ENCODE results near the gene PSG5. TPM values are rescaled to one million over a fixed set of nuclear protein-coding genes. Genes with fewer than 3 reads are reported as not detected.
"Not testable (repeated sequence)": the region's sequence is repeated elsewhere in the genome, so short reads cannot be mapped to it uniquely, and the experiment has no call there.

The PSG5 gene
- total and polyA plus RNA-seq, 10 of the 15 experiments (the other 5 are each of a cell fraction or from before 2014, with no cell fraction given), result 0.27 TPM; not detected in 9

DNA sequence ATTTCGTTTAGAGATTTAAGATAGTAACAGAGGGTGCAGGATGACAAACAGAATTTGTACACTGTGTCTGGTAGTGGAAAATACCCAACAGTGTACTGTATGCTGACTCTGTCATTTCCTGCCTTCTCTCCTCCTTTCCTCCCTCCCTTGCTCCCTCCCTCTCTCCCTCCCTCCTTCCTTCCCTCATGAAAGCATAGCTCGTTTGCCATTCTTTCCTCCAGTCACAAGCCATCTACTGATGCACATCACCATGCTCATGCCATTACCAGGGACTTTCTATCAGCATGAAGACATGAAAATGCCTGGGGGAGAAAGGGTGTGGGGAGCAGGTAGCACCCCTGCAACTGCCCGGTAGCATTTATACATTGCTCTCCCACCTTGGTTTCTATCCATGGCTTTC is 66.8 kb downstream of the PSG5 start:
- H3K4me3 ChIP-seq; intact Hi-C loops (cut with micrococcal nuclease; ENCODE audit: unreplicated experiment); H4K20me1 ChIP-seq (ENCODE audit: control insufficient read depth, insufficient read depth); SMC1A ChIA-PET (ENCODE audit: uncharacterized antibody, unreplicated experiment); RAD21 ChIA-PET (ENCODE audit: unreplicated experiment); H3K9ac ChIP-seq (ENCODE audit: control insufficient read depth, insufficient read depth, low read length); H3K4me1 ChIP-seq (ENCODE audit: control insufficient read depth, insufficient read depth, low read length); H3K27ac ChIP-seq (ENCODE audit: control insufficient read depth, insufficient read depth); ATAC-seq; FAIRE-seq; in situ Hi-C loops (cut with MboI); H3K9me3 ChIP-seq (replicated peaks; ENCODE audit: control insufficient read depth, insufficient read depth, low read length); BruUV-seq (replicated peaks); CTCF ChIA-PET; H3K79me2 ChIP-seq (ENCODE audit: control insufficient read depth, insufficient read depth, low read length); H3K27me3 ChIP-seq (replicated peaks in 1 of 2; ENCODE audit: control insufficient read depth in 2 of 2, insufficient read depth in 2 of 2, low read length in 1 of 2); H2AFZ ChIP-seq (ENCODE audit: control insufficient read depth, low read depth, low read length); H3K4me2 ChIP-seq (ENCODE audit: control insufficient read depth, insufficient read depth); H3K36me3 ChIP-seq (ENCODE audit: control insufficient read depth in 2 of 2, insufficient read depth in 2 of 2, low read length in 1 of 2); POLR2A ChIA-PET; DNase-seq (ENCODE audit: low read depth, low spot score): not testable (repeated sequence)
- 33% methylated on average over 3 of the region's 3 CpGs for WGBS (ENCODE audit: insufficient coverage, insufficient replicate concordance, low lambda C conversion rate, missing lambda C conversion rate)

Other genes starting within 250 kb of the PSG5 start
- not detected in 2 replicates for gene PSG7, start 249.3 kb downstream of the PSG5 start, total RNA-seq (2014; rRNA removed)
- not detected in 2 replicates for gene PSG7, start 249.3 kb downstream of the PSG5 start, total RNA-seq (2014; rRNA removed; fragmentation: Illumina TruSeq; extraction: Trizol)
- gene PSG7, start 249.3 kb downstream of the PSG5 start, total RNA-seq (2021), result not detected in 2 replicates
- gene PSG7, start 249.3 kb downstream of the PSG5 start, polyA plus RNA-seq (2011; rRNA removed), result not detected in 2 replicates
- not detected in 2 replicates for gene PSG7, start 249.3 kb downstream of the PSG5 start, polyA plus RNA-seq (2014; fragmentation: Illumina TruSeq; extraction: Trizol)
- gene PSG7, start 249.3 kb downstream of the PSG5 start, polyA plus RNA-seq (2014; fragmentation: Nextera tagmentation; extraction: Ambion mirVana), result not detected
- gene PSG7, start 249.3 kb downstream of the PSG5 start, polyA plus RNA-seq (2014; rRNA removed), result not detected in 2 replicates
- not detected for gene PSG7, start 249.3 kb downstream of the PSG5 start, polyA plus RNA-seq (2016; fragmentation: Nextera tagmentation; extraction: Ambion mirVana)
- gene PSG11, start 160.1 kb downstream of the PSG5 start, total RNA-seq (2014; rRNA removed), result not detected in 2 replicates
- gene PSG11, start 160.1 kb downstream of the PSG5 start, total RNA-seq (2014; rRNA removed; fragmentation: Illumina TruSeq; extraction: Trizol), result not detected in 2 replicates
- gene PSG11, start 160.1 kb downstream of the PSG5 start, total RNA-seq (2021), result not detected in 2 replicates
- not detected in 2 replicates for gene PSG11, start 160.1 kb downstream of the PSG5 start, polyA plus RNA-seq (2011; rRNA removed)
- gene PSG11, start 160.1 kb downstream of the PSG5 start, polyA plus RNA-seq (2014; fragmentation: Illumina TruSeq; extraction: Trizol), result not detected in 2 replicates
- gene PSG11, start 160.1 kb downstream of the PSG5 start, polyA plus RNA-seq (2014; fragmentation: Nextera tagmentation; extraction: Ambion mirVana), result not detected
- not detected in 2 replicates for gene PSG11, start 160.1 kb downstream of the PSG5 start, polyA plus RNA-seq (2014; rRNA removed)
- not detected for gene PSG11, start 160.1 kb downstream of the PSG5 start, polyA plus RNA-seq (2016; fragmentation: Nextera tagmentation; extraction: Ambion mirVana)
- not detected in 2 replicates for gene PSG2, start 103.8 kb downstream of the PSG5 start, total RNA-seq (2014; rRNA removed)
- not detected in 2 replicates for gene PSG2, start 103.8 kb downstream of the PSG5 start, total RNA-seq (2014; rRNA removed; fragmentation: Illumina TruSeq; extraction: Trizol)
- gene PSG2, start 103.8 kb downstream of the PSG5 start, total RNA-seq (2021), result not detected in 2 replicates
- not detected in 2 replicates for gene PSG2, start 103.8 kb downstream of the PSG5 start, polyA plus RNA-seq (2011; rRNA removed)
- not detected in 2 replicates for gene PSG2, start 103.8 kb downstream of the PSG5 start, polyA plus RNA-seq (2014; fragmentation: Illumina TruSeq; extraction: Trizol)
- not detected for gene PSG2, start 103.8 kb downstream of the PSG5 start, polyA plus RNA-seq (2014; fragmentation: Nextera tagmentation; extraction: Ambion mirVana)
- not detected in 2 replicates for gene PSG2, start 103.8 kb downstream of the PSG5 start, polyA plus RNA-seq (2014; rRNA removed)
- not detected for gene PSG2, start 103.8 kb downstream of the PSG5 start, polyA plus RNA-seq (2016; fragmentation: Nextera tagmentation; extraction: Ambion mirVana)
- not detected in 2 replicates for gene PSG4, start 19.1 kb upstream of the PSG5 start, total RNA-seq (2014; rRNA removed)
- gene PSG4, start 19.1 kb upstream of the PSG5 start, total RNA-seq (2014; rRNA removed; fragmentation: Illumina TruSeq; extraction: Trizol), result not detected in 2 replicates
- not detected in 2 replicates for gene PSG4, start 19.1 kb upstream of the PSG5 start, total RNA-seq (2021)
- not detected in 2 replicates for gene PSG4, start 19.1 kb upstream of the PSG5 start, polyA plus RNA-seq (2011; rRNA removed)
- gene PSG4, start 19.1 kb upstream of the PSG5 start, polyA plus RNA-seq (2014; fragmentation: Illumina TruSeq; extraction: Trizol), result not detected in 2 replicates
- gene PSG4, start 19.1 kb upstream of the PSG5 start, polyA plus RNA-seq (2014; fragmentation: Nextera tagmentation; extraction: Ambion mirVana), result not detected
- not detected in 2 replicates for gene PSG4, start 19.1 kb upstream of the PSG5 start, polyA plus RNA-seq (2014; rRNA removed)
- not detected for gene PSG4, start 19.1 kb upstream of the PSG5 start, polyA plus RNA-seq (2016; fragmentation: Nextera tagmentation; extraction: Ambion mirVana)
- gene PSG9, start 83.0 kb upstream of the PSG5 start, total RNA-seq (2014; rRNA removed), result not detected in 2 replicates
- not detected in 2 replicates for gene PSG9, start 83.0 kb upstream of the PSG5 start, total RNA-seq (2014; rRNA removed; fragmentation: Illumina TruSeq; extraction: Trizol)
- gene PSG9, start 83.0 kb upstream of the PSG5 start, total RNA-seq (2021), result not detected in 2 replicates
- gene PSG9, start 83.0 kb upstream of the PSG5 start, polyA plus RNA-seq (2011; rRNA removed), result not detected in 2 replicates
- gene PSG9, start 83.0 kb upstream of the PSG5 start, polyA plus RNA-seq (2014; fragmentation: Illumina TruSeq; extraction: Trizol), result not detected in 2 replicates
- gene PSG9, start 83.0 kb upstream of the PSG5 start, polyA plus RNA-seq (2014; fragmentation: Nextera tagmentation; extraction: Ambion mirVana), result not detected
- gene PSG9, start 83.0 kb upstream of the PSG5 start, polyA plus RNA-seq (2014; rRNA removed), result not detected in 2 replicates
- gene PSG9, start 83.0 kb upstream of the PSG5 start, polyA plus RNA-seq (2016; fragmentation: Nextera tagmentation; extraction: Ambion mirVana), result not detected
- not detected in 2 replicates for gene CD177, start 167.2 kb upstream of the PSG5 start, total RNA-seq (2014; rRNA removed)
- gene CD177, start 167.2 kb upstream of the PSG5 start, total RNA-seq (2014; rRNA removed; fragmentation: Illumina TruSeq; extraction: Trizol), result not detected in 2 replicates
- not detected in 2 replicates for gene CD177, start 167.2 kb upstream of the PSG5 start, total RNA-seq (2021)
- gene CD177, start 167.2 kb upstream of the PSG5 start, polyA plus RNA-seq (2011; rRNA removed), result 0.03 TPM in 1 of 2 replicates, not detected in the other
- not detected in 2 replicates for gene CD177, start 167.2 kb upstream of the PSG5 start, polyA plus RNA-seq (2014; fragmentation: Illumina TruSeq; extraction: Trizol)
- gene CD177, start 167.2 kb upstream of the PSG5 start, polyA plus RNA-seq (2014; fragmentation: Nextera tagmentation; extraction: Ambion mirVana), result not detected
- not detected in 2 replicates for gene CD177, start 167.2 kb upstream of the PSG5 start, polyA plus RNA-seq (2014; rRNA removed)
- gene CD177, start 167.2 kb upstream of the PSG5 start, polyA plus RNA-seq (2016; fragmentation: Nextera tagmentation; extraction: Ambion mirVana), result not detected
- gene TEX101, start 228.4 kb upstream of the PSG5 start, total RNA-seq (2014; rRNA removed), result not detected in 2 replicates
- not detected in 2 replicates for gene TEX101, start 228.4 kb upstream of the PSG5 start, total RNA-seq (2014; rRNA removed; fragmentation: Illumina TruSeq; extraction: Trizol)
- not detected in 2 replicates for gene TEX101, start 228.4 kb upstream of the PSG5 start, total RNA-seq (2021)
- gene TEX101, start 228.4 kb upstream of the PSG5 start, polyA plus RNA-seq (2011; rRNA removed), result not detected in 2 replicates
- not detected in 2 replicates for gene TEX101, start 228.4 kb upstream of the PSG5 start, polyA plus RNA-seq (2014; fragmentation: Illumina TruSeq; extraction: Trizol)
- not detected for gene TEX101, start 228.4 kb upstream of the PSG5 start, polyA plus RNA-seq (2014; fragmentation: Nextera tagmentation; extraction: Ambion mirVana)
- gene TEX101, start 228.4 kb upstream of the PSG5 start, polyA plus RNA-seq (2014; rRNA removed), result not detected in 2 replicates
- gene TEX101, start 228.4 kb upstream of the PSG5 start, polyA plus RNA-seq (2016; fragmentation: Nextera tagmentation; extraction: Ambion mirVana), result not detected

Data from GM12878 (cell line).